Activated B cell treated with CpG ODN at 0.5 μM for 24 hours (primary cell): ENCODE measurements around the gene ACSM4. TPM values are rescaled to one million over a fixed set of nuclear protein-coding genes. Genes with fewer than 3 reads are reported as not detected.
"Not testable (repeated sequence)": the region's sequence is repeated elsewhere in the genome, so short reads cannot be mapped to it uniquely, and the experiment has no call there.

Experiments
- ATAC-seq: fragments of 200-7000 bp; cut with Tn5 transposase; one replicate; pipeline ENCODE4 v1.10.0; 2021; ENCODE audit warnings: low read depth, mild to moderate bottlenecking, moderate library complexity
- CTCF ChIA-PET: fragments of 350-600 bp; sonication (Branson Sonifier 250); formaldehyde crosslinking; loops from one replicate; lab custom pipeline; 2021; ENCODE audit warnings: antibody characterized with exemption; lab: Charles Lee
- POLR2A ChIA-PET: fragments of 350-600 bp; sonication (Branson Sonifier 250); formaldehyde crosslinking; loops from one replicate; lab custom pipeline; 2021; ENCODE audit warnings: antibody characterized with exemption; lab: Charles Lee
- DNase-seq: peaks from one replicate; pipeline ENCODE4 v3.0.0; 2022
- H3K27ac Mint-ChIP-seq: one replicate; pipeline ENCODE4 v1.8.0; 2020; ENCODE audit warnings: mixed read lengths
- H3K27me3 Mint-ChIP-seq: one replicate; pipeline ENCODE4 v1.8.0; 2021; ENCODE audit warnings: mixed read lengths
- H3K36me3 Mint-ChIP-seq: one replicate; pipeline ENCODE4 v1.8.0; 2021; ENCODE audit warnings: low read depth, mixed read lengths
- H3K4me1 Mint-ChIP-seq: one replicate; pipeline ENCODE4 v1.8.0; 2021; ENCODE audit warnings: mixed read lengths
- H3K4me3 Mint-ChIP-seq: one replicate; pipeline ENCODE4 v1.8.0; 2020; ENCODE audit warnings: mild to moderate bottlenecking, mixed read lengths
- H3K9me3 Mint-ChIP-seq: one replicate; pipeline ENCODE4 v1.8.0; 2020; ENCODE audit warnings: mixed read lengths
- intact Hi-C: fragments of 100-400 bp; cut with micrococcal nuclease; formaldehyde crosslinking; loops from one replicate; pipeline ENCODE4 v1.15.1; 2024
- total RNA-seq: library from RNA; stranded (reverse); gene quantifications from 2 replicates; pipeline ENCODE4 v1.2.3, GENCODE V29; 2022
- TF ChIP-seq, protein P1 (sequence below): fragments of 200-600 bp; IDR thresholded peaks from one replicate; pipeline ENCODE4 v1.8.0; 2022; ENCODE audit warnings: antibody characterized with exemption, mild to moderate bottlenecking

ACSM4 gene
- total RNA-seq, 1 donor from 2014 or later, result not detected

DNA sequence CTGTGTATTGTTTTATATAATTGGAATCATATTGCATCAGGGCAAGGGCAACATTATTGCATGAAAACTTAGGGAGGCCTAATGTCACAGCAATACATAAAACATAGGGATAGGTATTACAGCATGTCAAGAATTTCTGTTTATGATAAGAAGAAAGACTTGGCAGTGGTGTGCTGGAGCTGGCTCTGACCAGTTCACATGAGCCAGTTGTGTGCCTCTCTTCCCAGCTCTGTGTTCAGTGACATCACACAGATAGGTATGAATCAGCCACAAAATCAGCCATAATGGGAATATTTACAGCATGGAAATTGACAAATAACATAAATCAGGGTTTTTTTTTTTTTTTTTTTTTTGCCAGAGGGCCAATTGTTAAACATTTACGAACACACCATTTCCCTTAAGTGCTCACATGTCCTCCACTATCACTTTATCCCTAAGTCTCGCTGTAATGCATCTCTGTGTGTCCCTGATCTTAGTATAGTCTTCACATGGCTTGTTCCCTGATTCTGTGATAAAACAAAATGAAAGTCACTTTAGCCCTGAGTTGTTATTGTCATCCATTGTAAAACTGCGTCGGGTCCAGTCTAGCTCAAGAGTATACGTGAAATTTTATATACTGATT is 31.9 kb upstream of the ACSM4 start:
- CTCF ChIA-PET, result no interaction called here
- TF ChIP-seq, protein P1, sequence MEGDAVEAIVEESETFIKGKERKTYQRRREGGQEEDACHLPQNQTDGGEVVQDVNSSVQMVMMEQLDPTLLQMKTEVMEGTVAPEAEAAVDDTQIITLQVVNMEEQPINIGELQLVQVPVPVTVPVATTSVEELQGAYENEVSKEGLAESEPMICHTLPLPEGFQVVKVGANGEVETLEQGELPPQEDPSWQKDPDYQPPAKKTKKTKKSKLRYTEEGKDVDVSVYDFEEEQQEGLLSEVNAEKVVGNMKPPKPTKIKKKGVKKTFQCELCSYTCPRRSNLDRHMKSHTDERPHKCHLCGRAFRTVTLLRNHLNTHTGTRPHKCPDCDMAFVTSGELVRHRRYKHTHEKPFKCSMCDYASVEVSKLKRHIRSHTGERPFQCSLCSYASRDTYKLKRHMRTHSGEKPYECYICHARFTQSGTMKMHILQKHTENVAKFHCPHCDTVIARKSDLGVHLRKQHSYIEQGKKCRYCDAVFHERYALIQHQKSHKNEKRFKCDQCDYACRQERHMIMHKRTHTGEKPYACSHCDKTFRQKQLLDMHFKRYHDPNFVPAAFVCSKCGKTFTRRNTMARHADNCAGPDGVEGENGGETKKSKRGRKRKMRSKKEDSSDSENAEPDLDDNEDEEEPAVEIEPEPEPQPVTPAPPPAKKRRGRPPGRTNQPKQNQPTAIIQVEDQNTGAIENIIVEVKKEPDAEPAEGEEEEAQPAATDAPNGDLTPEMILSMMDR, result no peak
- H3K36me3 Mint-ChIP-seq, result no peaks in the 10 kb centered on the region
- peaks cover 15% of the 10 kb centered on the region for H3K27me3 Mint-ChIP-seq
- no peak for ATAC-seq
- H3K4me3 Mint-ChIP-seq, result no peak overlapping the region
- no peaks in the 10 kb centered on the region for H3K4me1 Mint-ChIP-seq
- POLR2A ChIA-PET, result no interaction called here
- DNase-seq, result no peak
- intact Hi-C loops, result no loop called here
- H3K9me3 Mint-ChIP-seq, result no peaks in the 10 kb centered on the region
- H3K27ac Mint-ChIP-seq, result no peak overlapping the region

DNA sequence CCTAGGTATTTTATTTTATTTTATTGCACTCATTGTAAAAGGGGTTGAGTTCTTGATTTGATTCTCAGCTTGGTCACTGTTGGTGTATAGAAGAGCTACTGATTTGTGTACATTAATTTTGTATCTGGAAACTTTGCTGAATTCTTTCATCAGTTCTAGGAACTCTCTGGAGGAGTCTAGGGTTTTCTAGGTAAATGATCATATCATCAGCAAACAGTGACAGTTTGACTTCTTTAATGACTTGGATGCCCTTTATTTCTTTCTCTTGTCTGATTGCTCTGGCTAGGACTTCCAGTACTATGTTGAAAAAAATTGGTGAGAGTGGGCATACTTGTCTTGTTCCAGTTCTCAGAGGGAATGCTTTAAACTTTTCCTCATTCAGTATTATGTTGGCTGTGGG is 28.4 kb upstream of the ACSM4 start:
- POLR2A ChIA-PET, H3K27ac Mint-ChIP-seq, H3K36me3 Mint-ChIP-seq, CTCF ChIA-PET, H3K4me3 Mint-ChIP-seq, intact Hi-C loops, H3K4me1 Mint-ChIP-seq, ATAC-seq, DNase-seq: not testable (repeated sequence)
- Mint-ChIP-seq H3K9me3 (peaks cover 15% of the 10 kb centered on the region), H3K27me3 (peaks cover 29% of the 10 kb centered on the region)

DNA sequence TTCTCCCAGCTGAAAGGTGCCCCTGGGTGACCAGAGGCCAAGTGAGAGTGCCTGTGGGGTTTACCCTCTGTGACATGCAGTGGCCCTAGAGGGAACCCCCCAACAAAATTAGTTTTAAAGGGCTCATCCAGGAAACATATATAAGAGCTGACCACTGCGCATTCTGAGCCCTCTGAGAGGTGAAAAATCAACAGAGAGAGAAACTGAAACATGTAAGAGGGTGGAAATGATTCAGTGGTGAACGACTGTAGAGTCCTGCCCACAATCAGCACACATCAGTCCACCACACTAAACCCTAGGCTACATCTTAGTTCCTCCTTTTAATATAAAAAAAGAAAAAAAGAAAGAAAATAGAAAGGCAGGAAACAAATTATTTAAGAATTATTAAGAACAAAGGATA is 21.0 kb upstream of the ACSM4 start:
- ChIA-PET CTCF (no interaction called here), POLR2A (no interaction called here)
- Mint-ChIP-seq H3K36me3 (no peaks in the 10 kb centered on the region), H3K4me1 (no peaks in the 10 kb centered on the region), H3K9me3 (peaks cover 21% of the 10 kb centered on the region), H3K4me3 (no peak overlapping the region), H3K27ac (no peak overlapping the region), H3K27me3 (peaks cover 44% of the 10 kb centered on the region)
- intact Hi-C loops, result no loop called here
- TF ChIP-seq, protein P1, result no peak
- DNase-seq, result no peak
- no peak for ATAC-seq

DNA sequence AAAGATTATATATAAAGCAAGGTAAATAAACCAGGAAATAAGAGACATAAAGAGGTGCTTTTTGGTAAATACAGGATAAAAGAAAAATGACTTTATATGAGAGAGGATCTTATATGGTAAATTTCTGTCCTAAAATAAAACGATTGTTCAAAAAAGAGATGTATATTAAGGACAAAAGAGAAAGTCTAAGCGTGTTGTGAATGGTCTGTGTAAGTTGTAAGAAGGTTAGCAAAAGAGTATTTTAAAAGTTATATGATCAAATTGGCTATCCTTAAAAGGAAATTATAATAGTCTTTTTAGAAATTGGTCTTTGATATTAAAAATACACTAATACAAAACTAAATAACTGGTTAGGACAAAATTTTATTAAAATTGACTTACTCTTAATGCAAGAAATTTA is 14.1 kb upstream of the ACSM4 start:
- no peak overlapping the region for H3K4me3 Mint-ChIP-seq
- ChIA-PET POLR2A (no interaction called here), CTCF (no interaction called here)
- no peak overlapping the region for H3K27ac Mint-ChIP-seq
- no peaks in the 10 kb centered on the region for H3K4me1 Mint-ChIP-seq
- DNase-seq (no peak), ATAC-seq (no peak)
- intact Hi-C loops, result no loop called here
- peaks cover 14% of the 10 kb centered on the region for H3K27me3 Mint-ChIP-seq
- H3K36me3 Mint-ChIP-seq, result no peaks in the 10 kb centered on the region
- TF ChIP-seq, protein P1, result no peak
- peaks cover 15% of the 10 kb centered on the region for H3K9me3 Mint-ChIP-seq

DNA sequence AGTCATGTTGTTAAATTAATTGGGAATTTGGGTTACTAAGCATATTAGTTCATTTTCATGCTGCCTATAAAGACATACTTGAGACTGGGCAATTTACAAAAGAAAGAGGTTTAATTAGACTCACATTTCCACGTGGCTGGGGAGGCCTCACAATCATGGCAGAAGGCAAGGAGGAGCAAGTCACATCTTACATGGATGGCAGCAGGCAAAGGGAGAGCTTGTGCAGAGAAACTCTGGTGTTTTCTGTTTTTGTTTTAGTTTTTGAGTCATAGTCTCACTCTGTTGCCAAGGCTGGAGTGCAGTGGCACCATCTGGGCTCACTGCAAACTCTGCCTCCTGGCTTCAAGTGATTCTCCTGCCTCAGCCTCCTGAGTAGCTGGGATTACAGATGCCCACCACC is 13.3 kb upstream of the ACSM4 start:
- H3K36me3 Mint-ChIP-seq, POLR2A ChIA-PET, intact Hi-C loops, CTCF ChIA-PET, H3K4me3 Mint-ChIP-seq, ATAC-seq, DNase-seq, H3K27me3 Mint-ChIP-seq, H3K27ac Mint-ChIP-seq, H3K4me1 Mint-ChIP-seq: not testable (repeated sequence)
- H3K9me3 Mint-ChIP-seq, result peaks cover 13% of the 10 kb centered on the region

DNA sequence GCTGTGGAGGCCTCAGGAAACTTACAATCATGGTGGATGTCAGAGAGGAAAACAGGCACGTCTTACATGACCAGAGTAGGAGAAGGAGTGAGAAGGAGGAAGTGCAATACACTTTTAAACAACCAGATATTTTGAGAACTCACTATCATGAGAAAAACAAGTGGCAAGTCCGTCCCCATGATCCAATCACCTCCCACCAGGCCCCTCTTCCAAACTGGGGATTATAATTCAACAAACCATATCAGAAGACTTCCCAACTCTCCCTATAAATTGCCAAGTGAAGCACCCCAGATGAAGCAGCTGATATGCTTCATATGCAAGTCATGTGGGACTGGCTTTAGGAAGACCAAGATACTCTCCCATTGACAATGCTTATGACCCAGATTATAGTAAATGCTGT is 11.6 kb upstream of the ACSM4 start:
- intact Hi-C loops, result no loop called here
- no peak for ATAC-seq
- TF ChIP-seq, protein P1, result no peak
- POLR2A ChIA-PET, result no interaction called here
- Mint-ChIP-seq H3K9me3 (peaks cover 5% of the 10 kb centered on the region), H3K36me3 (no peaks in the 10 kb centered on the region), H3K4me1 (no peaks in the 10 kb centered on the region), H3K27me3 (peaks cover 6% of the 10 kb centered on the region), H3K4me3 (no peak overlapping the region), H3K27ac (no peak overlapping the region)
- DNase-seq, result no peak
- CTCF ChIA-PET, result no interaction called here
